Right cardiac atrium (tissue), 5 donors: ENCODE measurements around the gene QSOX2. TPM values are rescaled to one million over a fixed set of nuclear protein-coding genes. Genes with fewer than 3 reads are reported as not detected.

ENCODE experiments used
- ATAC-seq, 2 donors: fragments of 200-7000 bp; cut with Tn5 transposase; one replicate each; pipeline versions ENCODE4 v1.8.0 to v1.9.1; 2020; ENCODE audit warnings: moderate library complexity in 2 of 2, mild to moderate bottlenecking in 1 of 2
- DNase-seq, 3 donors: peaks; one replicate each; pipeline ENCODE4 v3.0.0-alpha.2; 2020
- H3K27ac ChIP-seq: one replicate; pipeline ENCODE4 v1.5.1; 2013; ENCODE audit warnings: mild to moderate bottlenecking, low read length, control low read depth, moderate library complexity
- H3K27me3 ChIP-seq: one replicate; pipeline ENCODE4 v1.6.1; 2013; ENCODE audit not compliant: control insufficient read depth, insufficient read depth
- H3K4me1 ChIP-seq: one replicate; pipeline ENCODE4 v1.6.1; 2013; ENCODE audit warnings: low read length; ENCODE audit not compliant: control insufficient read depth, insufficient read depth
- H3K4me3 ChIP-seq: one replicate; pipeline ENCODE4 v1.5.1; 2013; ENCODE audit warnings: low read length, control low read depth
- H3K9me3 ChIP-seq: one replicate; pipeline ENCODE4 v1.6.1; 2013; ENCODE audit warnings: low read length; ENCODE audit not compliant: control insufficient read depth
- WGBS: extraction: QIAGEN DNeasy Blood & Tissue Kit; methylation state at CpG from one replicate; pipeline ENCODE4 v1.1.7; 2013; 5-methylcytosine and 5-hydroxymethylcytosine counted together
- intact Hi-C, 4 donors: fragments of 100-400 bp; cut with DNase I; formaldehyde crosslinking; loops; one replicate each; pipeline versions ENCODE4 v1.11.0 to v1.14.0; 2022 to 2023
- polyA plus RNA-seq: library from polyadenylated mRNA; stranded (reverse); fragments of 200-250 nt; gene quantifications from one replicate; pipeline ENCODE4 v1.2.3, GENCODE V29; 2013
- total RNA-seq, 4 donors: library from RNA; stranded (reverse); fragmentation: NEBNext Ultra II Directional; extraction: Animal tissue kit (Norgen Biotek cat#: 25700); gene quantifications; one replicate each; pipeline ENCODE4 v1.2.1, GENCODE V29; 2021
- donor health status: healthy with polysubstance abuse.
- donor health status: DM: no; HTN: yes; CAD: no.
- donor health status: DM: no; HTN: no; CAD: no.
- donor health status: DM: no; HTN: yes; CAD: no; lungs with severe emphysema.
- donor health status: DM: yes; HTN: yes; CAD: no.

QSOX2 gene
- total and polyA plus RNA-seq, 5 donors: 4.5 to 9.0 (median 6.8) TPM

GRCh38 chr9:136289651-136290507 is 44.3 kb upstream of the QSOX2 start:
- WGBS: 89% methylated on average over 30 of the region's 30 CpGs
- H3K27me3 ChIP-seq: no peaks in the 10 kb centered on the region
- H3K4me3 ChIP-seq: no peak overlapping the region
- H3K27ac ChIP-seq: no peak overlapping the region
- no peaks in the 10 kb centered on the region for H3K4me1 ChIP-seq
- intact Hi-C loops: loop anchor here in 2 of 4 donors (10.0 kb wide), 2 partner anchors 115 to 325 kb away; partner anchors contain the start of gene UBAC1 (in 1 of the 2)
- H3K9me3 ChIP-seq: no peaks in the 10 kb centered on the region
- DNase-seq (peak in 2 of 3 donors; percentile 31 to 37), ATAC-seq (no peak)

- H3K27me3 ChIP-seq: no peaks in the 10 kb centered on the region
- H3K4me3 ChIP-seq: no peak overlapping the region
- H3K9me3 ChIP-seq: no peaks in the 10 kb centered on the region
- DNase-seq: peak in 2 of 3 donors; percentile 33 to 40
- no peak for ATAC-seq
- 43% methylated on average over 21 of the region's 21 CpGs for WGBS
- no peak overlapping the region for H3K27ac ChIP-seq
- intact Hi-C loops: loop anchor here in 2 of 4 donors (10.0 kb wide), 2 partner anchors 113 to 323 kb away; partner anchors contain the start of gene UBAC1 (in 1 of the 2)
- no peaks in the 10 kb centered on the region for H3K4me1 ChIP-seq
These were observed 42.5 kb upstream of the QSOX2 start for GRCh38 chr9:136287960-136288753.

GRCh38 chr9:136286987-136287379 is 41.4 kb upstream of the QSOX2 start:
- H3K27ac ChIP-seq: no peak overlapping the region
- no peaks in the 10 kb centered on the region for H3K9me3 ChIP-seq
- 91% methylated on average over 13 of the region's 13 CpGs for WGBS
- H3K4me1 ChIP-seq: no peaks in the 10 kb centered on the region
- ATAC-seq: no peak
- intact Hi-C loops: loop anchor here in 2 of 4 donors (10.0 kb wide), 2 partner anchors 112 to 322 kb away; partner anchors contain the start of gene UBAC1 (in 1 of the 2)
- no peak overlapping the region for H3K4me3 ChIP-seq
- H3K27me3 ChIP-seq: no peaks in the 10 kb centered on the region
- no peak for DNase-seq

GRCh38 chr9:136286359-136286986 is 40.9 kb upstream of the QSOX2 start:
- peak in 2 of 3 donors; percentile 28 to 53 for DNase-seq
- H3K4me3 ChIP-seq: no peak overlapping the region
- no peaks in the 10 kb centered on the region for H3K9me3 ChIP-seq
- ATAC-seq: no peak
- 84% methylated on average over 30 of the region's 30 CpGs for WGBS
- no peaks in the 10 kb centered on the region for H3K27me3 ChIP-seq
- H3K4me1 ChIP-seq: no peaks in the 10 kb centered on the region
- no peak overlapping the region for H3K27ac ChIP-seq
- intact Hi-C loops: loop anchor here in 2 of 4 donors (10.0 kb wide), 2 partner anchors 112 to 322 kb away; partner anchors contain the start of gene UBAC1 (in 1 of the 2)

DNA sequence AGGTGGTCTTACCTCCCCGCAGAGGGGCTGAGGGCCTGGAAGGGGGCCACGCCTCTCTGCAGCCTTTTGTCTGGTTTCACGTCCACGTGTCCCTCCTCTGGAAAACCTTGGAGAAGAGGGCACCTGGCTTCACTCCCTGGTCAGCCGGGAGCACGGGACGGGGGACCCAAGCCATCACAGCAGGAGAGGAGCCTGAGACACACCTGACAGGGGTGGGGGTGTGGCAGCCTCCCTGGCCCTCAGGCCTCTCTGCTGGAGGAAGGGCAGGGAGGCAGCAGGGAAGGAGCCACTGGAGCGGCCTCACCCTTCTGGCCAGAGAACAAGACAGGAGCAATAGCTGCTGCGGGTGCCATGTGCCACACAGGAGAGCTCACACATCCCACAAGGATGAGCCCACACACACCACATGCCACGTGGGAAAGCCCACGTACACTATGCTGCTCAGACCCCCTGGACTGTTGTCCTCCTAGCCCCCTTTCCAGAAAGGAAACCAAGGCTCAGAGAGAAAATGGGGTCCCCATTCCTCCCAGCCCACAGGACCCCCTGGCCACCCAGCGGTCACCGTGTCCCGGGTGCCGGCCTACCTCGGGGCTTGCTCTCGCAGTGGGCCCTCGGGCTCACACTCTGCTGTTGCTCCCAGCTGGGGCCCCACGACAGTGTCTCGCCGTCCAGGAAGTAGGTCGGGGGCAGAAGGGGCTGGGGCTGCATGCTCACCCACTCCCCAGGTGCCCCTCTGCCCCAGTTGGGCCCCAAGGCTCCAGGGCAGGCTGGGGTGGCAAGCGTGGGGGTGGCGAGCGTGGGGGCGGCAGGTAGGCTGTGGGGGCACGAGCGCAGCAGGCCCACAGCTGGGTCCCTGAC is 40.1 kb upstream of the QSOX2 start:
- Histone ChIP-seq H3K27ac (no peak overlapping the region), H3K27me3 (no peaks in the 10 kb centered on the region), H3K4me1 (no peaks in the 10 kb centered on the region), H3K9me3 (no peaks in the 10 kb centered on the region), H3K4me3 (no peak overlapping the region)
- intact Hi-C loops: loop anchor here in 2 of 4 donors (10.0 kb wide), 2 partner anchors 111 to 321 kb away; partner anchors contain the start of gene UBAC1 (in 1 of the 2)
- 75% methylated on average over 28 of the region's 28 CpGs for WGBS
- no peak for ATAC-seq
- peak in 2 of 3 donors; percentile 34 to 35 for DNase-seq

DNA sequence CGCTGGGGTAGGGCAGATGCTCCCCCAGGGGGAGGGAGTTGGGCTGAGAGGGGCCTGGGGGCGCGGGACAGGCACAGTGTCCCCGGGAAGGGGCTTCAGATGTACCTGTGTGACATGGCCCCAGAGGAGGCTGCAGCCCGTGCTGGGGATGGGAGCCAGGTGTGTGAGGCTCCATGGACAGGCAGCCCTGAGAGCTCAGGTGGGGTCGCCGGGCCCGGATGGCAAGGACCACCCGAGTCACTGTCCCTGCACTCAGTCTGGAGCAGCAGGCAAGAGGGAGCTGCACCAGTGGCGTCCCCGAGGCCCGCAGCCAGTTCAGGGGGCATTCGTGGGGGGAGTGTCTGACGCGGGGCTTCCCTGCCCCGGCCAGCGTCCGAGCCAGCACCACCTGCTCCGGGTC is 39.3 kb upstream of the QSOX2 start:
- Histone ChIP-seq H3K9me3 (no peaks in the 10 kb centered on the region), H3K4me3 (no peak overlapping the region), H3K4me1 (no peaks in the 10 kb centered on the region), H3K27ac (no peak overlapping the region), H3K27me3 (no peaks in the 10 kb centered on the region)
- 84% methylated on average over 19 of the region's 19 CpGs for WGBS
- DNase-seq: peak in 2 of 3 donors; percentile 44 to 62
- ATAC-seq: no peak
- intact Hi-C loops: loop anchor here in 2 of 4 donors (5.0 to 10.0 kb wide), 3 partner anchors 110 to 320 kb away; partner anchors contain the start of gene UBAC1 (in 1 of the 2)

DNA sequence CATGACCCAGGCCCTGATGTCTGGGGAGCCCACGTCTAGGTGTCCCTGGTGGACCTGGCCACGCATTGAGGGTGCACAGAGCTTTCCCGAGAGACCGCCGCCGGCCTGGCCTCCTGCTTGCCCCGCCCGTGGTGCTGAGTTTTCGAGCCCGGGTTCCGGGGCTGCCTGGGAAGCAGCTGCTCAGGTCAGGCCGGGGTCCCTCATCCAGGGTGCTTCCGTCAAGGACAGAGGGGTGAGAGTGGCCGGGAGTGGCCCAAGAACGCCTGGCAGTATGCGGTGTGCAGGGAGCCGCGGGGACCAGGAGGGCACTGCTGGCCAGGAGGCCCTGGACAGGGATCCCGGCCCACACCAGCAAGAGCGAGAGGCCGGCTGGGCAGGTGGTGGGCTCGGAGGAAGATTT is 38.7 kb upstream of the QSOX2 start:
- DNase-seq: peak; percentile 8 to 64 (median 35)
- 66% methylated on average over 22 of the region's 22 CpGs for WGBS
- intact Hi-C loops: loop anchor here in 2 of 4 donors (5.0 to 10.0 kb wide), 3 partner anchors 110 to 320 kb away; partner anchors contain the start of gene UBAC1 (in 1 of the 2)

GRCh38 chr9:136283291-136284235 is 38.0 kb upstream of the QSOX2 start:
- no peak overlapping the region for H3K27ac ChIP-seq
- intact Hi-C loops: loop anchor here in 2 of 4 donors (5.0 to 10.0 kb wide), 3 partner anchors 109 to 319 kb away; partner anchors contain the start of gene UBAC1 (in 1 of the 2)
- peak; percentile 77 to 90 (median 88) for DNase-seq
- WGBS: 12% methylated on average over 31 of the region's 32 CpGs
- no peaks in the 10 kb centered on the region for H3K4me1 ChIP-seq
- no peak overlapping the region for H3K4me3 ChIP-seq
- no peaks in the 10 kb centered on the region for H3K27me3 ChIP-seq
- ATAC-seq: peak; percentile 93 to 94
- no peaks in the 10 kb centered on the region for H3K9me3 ChIP-seq

More for the DNA sequence above, 38.7 kb upstream of the QSOX2 start:
- Histone ChIP-seq H3K27me3 (no peaks in the 10 kb centered on the region), H3K9me3 (no peaks in the 10 kb centered on the region), H3K27ac (no peak overlapping the region), H3K4me1 (no peaks in the 10 kb centered on the region), H3K4me3 (no peak overlapping the region)
- ATAC-seq: no peak
